Keratinocyte (primary cell): Measurements from ENCODE around the gene CKLF. TPM values are rescaled to one million over a fixed set of nuclear protein-coding genes. Genes with fewer than 3 reads are reported as not detected.

Source experiments
- DNase-seq: peaks from one replicate; pipeline ENCODE4 v3.0.0-alpha.2; 2011; ENCODE audit warnings: low read depth, missing footprints, low spot score
- FAIRE-seq: peaks from 2 replicates; lab custom pipeline; 2011; peaks lifted over from hg19 to GRCh38; lab: Jason Lieb, UNC
- H2AFZ ChIP-seq: 2 replicates; pipeline ENCODE4 v1.6.0; 2012; ENCODE audit warnings: low read length, control low read depth, inconsistent platforms; ENCODE audit not compliant: control insufficient read depth
- H3K27ac ChIP-seq: 2 replicates; pipeline ENCODE4 v1.5.1; 2011; ENCODE audit warnings: low read length; ENCODE audit not compliant: control insufficient read depth, insufficient read depth
- H3K27me3 ChIP-seq: 3 replicates; pipeline ENCODE4 v1.6.0; 2011; ENCODE audit warnings: low read length; ENCODE audit not compliant: control insufficient read depth, insufficient read depth; ENCODE audit errors: extremely low read depth
- H3K36me3 ChIP-seq, 2 experiments: 2 replicates in 1 of 2; 3 replicates in 1 of 2; pipeline ENCODE4 v1.5.1; 2011; ENCODE audit warnings: low read length in 2 of 2, mild to moderate bottlenecking in 1 of 2; ENCODE audit not compliant: control insufficient read depth in 2 of 2, insufficient read depth in 2 of 2; ENCODE audit errors: extremely low read depth in 1 of 2
- H3K4me1 ChIP-seq: 3 replicates; pipeline ENCODE4 v1.5.1; 2011; ENCODE audit warnings: low read length; ENCODE audit not compliant: control insufficient read depth, insufficient read depth; ENCODE audit errors: extremely low read depth
- H3K4me2 ChIP-seq: 3 replicates; pipeline ENCODE4 v1.6.0; 2011; ENCODE audit warnings: low read depth, low read length; ENCODE audit not compliant: control insufficient read depth, insufficient read depth; ENCODE audit errors: extremely low read depth
- H3K4me3 ChIP-seq, 3 experiments: fragments of 200-600 bp in 1 of 3; sonication (generic) in 1 of 3; 2 replicates in 2 of 3; 3 replicates in 1 of 3; pipeline ENCODE4 v1.5.1; 2011 to 2016; ENCODE audit warnings: low read length in 3 of 3, mild to moderate bottlenecking in 3 of 3, control low read depth in 2 of 3, inconsistent platforms in 1 of 3, low read depth in 1 of 3, mixed read lengths in 1 of 3, mixed run types in 1 of 3, moderate library complexity in 1 of 3; ENCODE audit not compliant: control insufficient read depth in 2 of 3, insufficient read depth in 2 of 3; ENCODE audit errors: extremely low read depth in 1 of 3
- H3K79me2 ChIP-seq: 2 replicates; pipeline ENCODE4 v1.6.0; 2012; ENCODE audit warnings: low read length; ENCODE audit not compliant: control insufficient read depth, insufficient read depth
- H3K9ac ChIP-seq: 3 replicates; pipeline ENCODE4 v1.6.0; 2011; ENCODE audit warnings: low read length; ENCODE audit not compliant: control insufficient read depth, insufficient read depth; ENCODE audit errors: extremely low read depth
- H3K9me1 ChIP-seq: 3 replicates; pipeline ENCODE4 v1.6.0; 2011; ENCODE audit warnings: low read length; ENCODE audit not compliant: control insufficient read depth, insufficient read depth; ENCODE audit errors: extremely low read depth
- H3K9me3 ChIP-seq: 2 replicates; pipeline ENCODE4 v1.5.1; 2012; ENCODE audit warnings: low read depth, low read length; ENCODE audit not compliant: control insufficient read depth
- H4K20me1 ChIP-seq: 3 replicates; pipeline ENCODE4 v1.6.0; 2011; ENCODE audit warnings: low read length; ENCODE audit not compliant: control insufficient read depth, insufficient read depth; ENCODE audit errors: extremely low read depth
- EZH2 ChIP-seq: IDR thresholded peaks from one replicate; pipeline ENCODE4 v1.6.1; 2012; ENCODE audit warnings: inconsistent platforms, mild to moderate bottlenecking, low read length, moderate library complexity
- dilution Hi-C: fragments of 300-500 bp; cut with MboI; formaldehyde crosslinking; loops from one replicate; pipeline ENCODE4 v1.7.0; 2020; ENCODE audit warnings: low sequenced_read_pairs; ENCODE audit not compliant: extremely low pct_ligation_motif_present
- polyA plus RNA-seq, 5 experiments: library from polyadenylated mRNA; depleted of rRNA in 3 of 5; stranded (reverse) in 3 of 5; stranded (forward) in 1 of 5; unstranded in 1 of 5; fragments of >200 nt; gene quantifications; 1 replicate in 1 of 5; 2 replicates in 3 of 5; 3 replicates in 1 of 5; pipeline versions ENCODE4 v1.2.1 to v1.2.3, GENCODE V29; 2011 to 2012; ENCODE audit warnings: missing spikeins in 2 of 5, low read depth in 1 of 5, low replicate concordance in 1 of 5
- TF ChIP-seq, protein P1 (sequence below), 3 experiments: IDR thresholded peaks in 1 of 3; conservative IDR thresholded peaks in 1 of 3; optimal IDR thresholded peaks in 1 of 3; 2 replicates in 2 of 3; 3 replicates in 1 of 3; pipeline versions ENCODE3 to v1.5.1; 2011; ENCODE audit warnings: low read length in 3 of 3, mild to moderate bottlenecking in 3 of 3, moderate library complexity in 2 of 3, control low read depth in 1 of 3, inconsistent platforms in 1 of 3; ENCODE audit not compliant: insufficient read depth in 2 of 3; ENCODE audit errors: extremely low read depth in 1 of 3

Gene CKLF
- polyA plus RNA-seq, 1 donor (not counting 4 experiments of a cell fraction or from before 2014, with no cell fraction given) = 38.0 TPM

DNA sequence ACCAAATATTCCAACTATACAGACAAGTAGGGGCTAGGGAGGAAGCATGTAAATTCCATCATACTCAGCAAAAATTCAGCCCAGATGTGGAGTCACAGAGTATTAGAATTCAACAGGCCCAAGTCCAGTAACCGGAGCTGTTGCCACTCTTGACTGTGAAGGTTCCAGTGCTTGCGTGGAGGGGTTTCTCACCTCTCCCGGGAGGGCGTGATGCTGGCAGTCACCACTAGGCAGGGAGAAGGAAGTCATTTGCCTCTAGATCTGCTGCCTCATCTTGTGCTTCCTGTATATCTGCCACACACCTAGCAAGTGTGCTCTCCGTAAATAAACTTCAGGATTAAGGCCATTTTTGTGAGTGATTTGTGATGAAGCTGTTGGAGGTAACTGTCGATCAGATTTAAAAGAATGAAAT lies 1.0 kb upstream of the CKLF start:
- Histone ChIP-seq H3K27ac (no peak overlapping the region), H3K36me3 (no peaks in the 10 kb centered on the region), H3K27me3 (no peaks in the 10 kb centered on the region), H3K79me2 (no peaks in the 10 kb centered on the region), H3K4me3 (no peak overlapping the region), H3K9me3 (no peaks in the 10 kb centered on the region), H3K9ac (no peak overlapping the region), H2AFZ (peak overlapping the region; percentile 50), H4K20me1 (no peaks in the 10 kb centered on the region), H3K4me2 (no peak overlapping the region), H3K4me1 (peaks cover 28% of the 10 kb centered on the region), H3K9me1 (no peaks in the 10 kb centered on the region)
- FAIRE-seq = no peak
- dilution Hi-C loops = no loop called here
- no peak for DNase-seq
- TF ChIP-seq, protein P1, sequence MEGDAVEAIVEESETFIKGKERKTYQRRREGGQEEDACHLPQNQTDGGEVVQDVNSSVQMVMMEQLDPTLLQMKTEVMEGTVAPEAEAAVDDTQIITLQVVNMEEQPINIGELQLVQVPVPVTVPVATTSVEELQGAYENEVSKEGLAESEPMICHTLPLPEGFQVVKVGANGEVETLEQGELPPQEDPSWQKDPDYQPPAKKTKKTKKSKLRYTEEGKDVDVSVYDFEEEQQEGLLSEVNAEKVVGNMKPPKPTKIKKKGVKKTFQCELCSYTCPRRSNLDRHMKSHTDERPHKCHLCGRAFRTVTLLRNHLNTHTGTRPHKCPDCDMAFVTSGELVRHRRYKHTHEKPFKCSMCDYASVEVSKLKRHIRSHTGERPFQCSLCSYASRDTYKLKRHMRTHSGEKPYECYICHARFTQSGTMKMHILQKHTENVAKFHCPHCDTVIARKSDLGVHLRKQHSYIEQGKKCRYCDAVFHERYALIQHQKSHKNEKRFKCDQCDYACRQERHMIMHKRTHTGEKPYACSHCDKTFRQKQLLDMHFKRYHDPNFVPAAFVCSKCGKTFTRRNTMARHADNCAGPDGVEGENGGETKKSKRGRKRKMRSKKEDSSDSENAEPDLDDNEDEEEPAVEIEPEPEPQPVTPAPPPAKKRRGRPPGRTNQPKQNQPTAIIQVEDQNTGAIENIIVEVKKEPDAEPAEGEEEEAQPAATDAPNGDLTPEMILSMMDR (optimal IDR thresholded peaks at IDR 0.05 in 1 of 3, IDR thresholded peaks at IDR 0.05 in 1 of 3, conservative IDR thresholded peaks at IDR 0.05 in 1 of 3; ENCODE audit: extremely low read depth in 1 of 3, insufficient read depth in 2 of 3, low read length in 3 of 3) = peak; percentile 21 to 35 (median 28)
- no peak for TF ChIP-seq EZH2

DNA sequence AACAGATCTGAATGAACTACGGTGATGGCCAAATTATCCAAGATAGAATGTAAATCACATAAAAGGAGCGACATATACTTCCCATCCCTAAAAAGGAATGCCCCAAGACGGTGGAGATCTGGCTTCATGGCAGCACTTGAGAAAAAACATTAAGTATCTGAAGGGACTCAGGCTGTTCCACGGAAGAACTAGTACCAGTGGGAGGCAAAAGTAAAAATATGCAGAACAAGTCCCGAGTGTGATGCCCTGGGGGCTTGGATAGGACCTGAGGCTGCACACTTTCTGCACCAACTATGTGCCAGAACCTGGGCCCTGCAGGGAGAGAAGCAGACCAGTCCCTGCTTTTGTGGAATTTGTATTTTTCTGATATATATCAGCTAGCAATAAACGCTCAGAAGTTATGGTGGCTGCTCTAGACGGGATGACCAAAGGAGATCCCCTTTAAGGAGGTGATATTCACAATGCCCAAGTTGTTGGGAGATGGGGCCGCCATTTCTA lies 539 bp upstream of the CKLF start:
- no peaks in the 10 kb centered on the region for H4K20me1 ChIP-seq
- H3K9me1 ChIP-seq = no peaks in the 10 kb centered on the region
- H3K27me3 ChIP-seq = no peaks in the 10 kb centered on the region
- DNase-seq (no peak), FAIRE-seq (no peak)
- H2AFZ ChIP-seq = peak overlapping the region; percentile 91
- peak overlapping the region; percentile 90 for H3K4me2 ChIP-seq
- dilution Hi-C loops = no loop called here
- peaks cover 28% of the 10 kb centered on the region for H3K4me1 ChIP-seq
- H3K9me3 ChIP-seq = no peaks in the 10 kb centered on the region
- peak overlapping the region; percentile 36 for H3K27ac ChIP-seq
- H3K79me2 ChIP-seq = no peaks in the 10 kb centered on the region
- peak overlapping the region; percentile 52 to 75 (median 61) for H3K4me3 ChIP-seq
- no peaks in the 10 kb centered on the region for H3K36me3 ChIP-seq
- no peak for TF ChIP-seq EZH2
- TF ChIP-seq, protein P1 (optimal IDR thresholded peaks at IDR 0.05 in 1 of 3, IDR thresholded peaks at IDR 0.05 in 1 of 3, conservative IDR thresholded peaks at IDR 0.05 in 1 of 3; ENCODE audit: extremely low read depth in 1 of 3, insufficient read depth in 2 of 3, low read length in 3 of 3) = no peak
- peak overlapping the region; percentile 66 for H3K9ac ChIP-seq
